Left renal cortex interstitium (tissue), 4 donors: ENCODE data around the gene S100A3. TPM values are rescaled to one million over a fixed set of nuclear protein-coding genes. Genes with fewer than 3 reads are reported as not detected.

Experiments
- DNase-seq, 4 donors: peaks; one replicate each; pipeline ENCODE4 v3.0.0-alpha.2; 2013; ENCODE audit warnings: low read depth in 4 of 4, low spot score in 2 of 4, missing footprints in 1 of 4
- polyA plus RNA-seq, 4 donors: library from polyadenylated mRNA; unstranded; fragments of 120-200 nt; gene quantifications; one replicate each; pipeline ENCODE4 v1.2.1, GENCODE V29; 2013; ENCODE audit not compliant: insufficient read length in 4 of 4

Gene S100A3
- polyA plus RNA-seq, 4 donors = 0.46 to 0.52 (median 0.47) TPM; not detected in 1

GRCh38 chr1:153550398-153550758 is 1.3 kb upstream of the S100A3 start:
- no peak for DNase-seq

GRCh38 chr1:153549741-153550397 is 811 bp upstream of the S100A3 start:
- no peak for DNase-seq

GRCh38 chr1:153547560-153548551 is 1.2 kb downstream of the S100A3 start:
- no peak for DNase-seq

- no peak for DNase-seq
Measured at GRCh38 chr1:153546796-153547559, 2.1 kb downstream of the S100A3 start.

- no peak for DNase-seq
Measured at GRCh38 chr1:153546371-153546770, 2.7 kb downstream of the S100A3 start.

- DNase-seq = peak in 1 of 4 donors; percentile 82
Measured at GRCh38 chr1:153545067-153546055, 3.7 kb downstream of the S100A3 start, which contains the start of gene S100A4. TSS of gene S100A4 (minus strand) at chr1:153545806. CDS start at chr1:153544794, 1,012 bp downstream.

- DNase-seq = no peak
Measured at GRCh38 chr1:153544453-153545066, 4.5 kb downstream of the S100A3 start.

- DNase-seq = no peak
Measured at GRCh38 chr1:153543736-153544135, 5.3 kb downstream of the S100A3 start.

GRCh38 chr1:153542956-153543711 is 5.9 kb downstream of the S100A3 start:
- DNase-seq = no peak

- DNase-seq = no peak
Measured at GRCh38 chr1:153541641-153542590, 7.1 kb downstream of the S100A3 start.

- no peak for DNase-seq
Measured at GRCh38 chr1:153540394-153541361, 8.4 kb downstream of the S100A3 start, which contains the start of gene S100A5. TSS of gene S100A5 (minus strand) at chr1:153540934. CDS start at chr1:153540191, 743 bp downstream.

GRCh38 chr1:153539395-153540093 is 9.5 kb downstream of the S100A3 start:
- DNase-seq = no peak

GRCh38 chr1:153538315-153538821 is 10.7 kb downstream of the S100A3 start:
- no peak for DNase-seq

- DNase-seq = no peak
Measured at GRCh38 chr1:153537376-153537730, 11.7 kb downstream of the S100A3 start.

GRCh38 chr1:153536671-153537375 is 12.2 kb downstream of the S100A3 start:
- DNase-seq = no peak
